ENCODE results near the gene ADRA2B.

ADRA2B gene

GRCh38 chr2:96082211-96083063, 33.9 kb downstream of the ADRA2B start:
- Histone ChIP-seq H3K27ac (ENCODE audit: insufficient read depth in 1 of 2, low read depth in 1 of 2, low read length in 2 of 2, poor library complexity in 1 of 2, severe bottlenecking in 2 of 2) (no peak overlapping the region), H3K9me3 (ENCODE audit: control extremely low read depth in 1 of 5, control insufficient read depth in 4 of 5, insufficient read depth in 2 of 5, low read depth in 1 of 5, low read length in 4 of 5) (no peaks in the 10 kb centered on the region), H3K36me3 (ENCODE audit: control insufficient read depth in 4 of 4, insufficient read depth in 4 of 4, low read length in 3 of 4) (no peaks in the 10 kb centered on the region), H3K27me3 (replicated peaks in 2 of 5; ENCODE audit: control insufficient read depth in 4 of 5, insufficient read depth in 5 of 5, low read length in 4 of 5) (no peaks in the 10 kb centered on the region), H3K4me3 (ENCODE audit: control insufficient read depth in 1 of 7, extremely low read depth in 1 of 7, insufficient read depth in 4 of 7, low read depth in 2 of 7, low read length in 6 of 7) (no peak overlapping the region), H3K4me1 (ENCODE audit: control extremely low read depth in 1 of 4, control insufficient read depth in 4 of 4, insufficient read depth in 4 of 4, low read length in 3 of 4) (no peaks in the 10 kb centered on the region)
- no peak for DNase-seq
- ChIA-PET CTCF (no interaction called here), POLR2A (no interaction called here)
- WGBS (ENCODE audit: insufficient coverage): 97% methylated on average over 13 of the region's 14 CpGs

GRCh38 chr2:96081042-96081441, 35.3 kb downstream of the ADRA2B start:
- H3K27ac ChIP-seq (ENCODE audit: insufficient read depth in 1 of 2, low read depth in 1 of 2, low read length in 2 of 2, poor library complexity in 1 of 2, severe bottlenecking in 2 of 2): no peak overlapping the region
- WGBS (ENCODE audit: insufficient coverage): no CpG with 5 or more reads among the region's 2 CpGs
- H3K36me3 ChIP-seq (ENCODE audit: control insufficient read depth in 4 of 4, insufficient read depth in 4 of 4, low read length in 3 of 4): no peaks in the 10 kb centered on the region
- H3K4me1 ChIP-seq (ENCODE audit: control extremely low read depth in 1 of 4, control insufficient read depth in 4 of 4, insufficient read depth in 4 of 4, low read length in 3 of 4): no peaks in the 10 kb centered on the region
- no peaks in the 10 kb centered on the region for H3K27me3 ChIP-seq (replicated peaks in 2 of 5; ENCODE audit: control insufficient read depth in 4 of 5, insufficient read depth in 5 of 5, low read length in 4 of 5)
- peaks cover 0 to 5% (median 4%) of the 10 kb centered on the region in 5 experiments for H3K9me3 ChIP-seq (ENCODE audit: control extremely low read depth in 1 of 5, control insufficient read depth in 4 of 5, insufficient read depth in 2 of 5, low read depth in 1 of 5, low read length in 4 of 5)
- no peak for DNase-seq
- CTCF ChIA-PET: no interaction called here
- H3K4me3 ChIP-seq (ENCODE audit: control insufficient read depth in 1 of 7, extremely low read depth in 1 of 7, insufficient read depth in 4 of 7, low read depth in 2 of 7, low read length in 6 of 7): no peak overlapping the region
- POLR2A ChIA-PET: no interaction called here

GRCh38 chr2:96075199-96075771, 41.1 kb downstream of the ADRA2B start:
- Histone ChIP-seq H3K9me3 (ENCODE audit: control extremely low read depth in 1 of 5, control insufficient read depth in 4 of 5, insufficient read depth in 2 of 5, low read depth in 1 of 5, low read length in 4 of 5) (peaks cover 0 to 15% (median 5%) of the 10 kb centered on the region in 5 experiments), H3K36me3 (ENCODE audit: control insufficient read depth in 4 of 4, insufficient read depth in 4 of 4, low read length in 3 of 4) (no peaks in the 10 kb centered on the region), H3K4me3 (ENCODE audit: control insufficient read depth in 1 of 7, extremely low read depth in 1 of 7, insufficient read depth in 4 of 7, low read depth in 2 of 7, low read length in 6 of 7) (no peak overlapping the region), H3K4me1 (ENCODE audit: control extremely low read depth in 1 of 4, control insufficient read depth in 4 of 4, insufficient read depth in 4 of 4, low read length in 3 of 4) (no peaks in the 10 kb centered on the region), H3K27ac (ENCODE audit: insufficient read depth in 1 of 2, low read depth in 1 of 2, low read length in 2 of 2, poor library complexity in 1 of 2, severe bottlenecking in 2 of 2) (no peak overlapping the region), H3K27me3 (replicated peaks in 2 of 5; ENCODE audit: control insufficient read depth in 4 of 5, insufficient read depth in 5 of 5, low read length in 4 of 5) (peaks cover 0 to 3% (median 0%) of the 10 kb centered on the region in 5 experiments)
- DNase-seq: no peak
- WGBS (ENCODE audit: insufficient coverage): 91% methylated on average over 1 of the region's 2 CpGs
- ChIA-PET POLR2A (no interaction called here), CTCF (interaction anchor here (0.9 to 2.3 kb wide), 3 partner anchors 12 to 99 kb away, joined by 3 to 6 read pairs (median 3); partner anchors contain the start of gene ADRA2B)

- peaks cover 0 to 15% (median 5%) of the 10 kb centered on the region in 5 experiments for H3K9me3 ChIP-seq (ENCODE audit: control extremely low read depth in 1 of 5, control insufficient read depth in 4 of 5, insufficient read depth in 2 of 5, low read depth in 1 of 5, low read length in 4 of 5)
- no peak overlapping the region for H3K27ac ChIP-seq (ENCODE audit: insufficient read depth in 1 of 2, low read depth in 1 of 2, low read length in 2 of 2, poor library complexity in 1 of 2, severe bottlenecking in 2 of 2)
- CTCF ChIA-PET: interaction anchor here (0.8 to 2.3 kb wide), 4 partner anchors 13 to 101 kb away, joined by 3 to 6 read pairs (median 4); partner anchors contain the start of gene ADRA2B
- H3K4me1 ChIP-seq (ENCODE audit: control extremely low read depth in 1 of 4, control insufficient read depth in 4 of 4, insufficient read depth in 4 of 4, low read length in 3 of 4): no peaks in the 10 kb centered on the region
- no peak overlapping the region for H3K4me3 ChIP-seq (ENCODE audit: control insufficient read depth in 1 of 7, extremely low read depth in 1 of 7, insufficient read depth in 4 of 7, low read depth in 2 of 7, low read length in 6 of 7)
- H3K27me3 ChIP-seq (replicated peaks in 2 of 5; ENCODE audit: control insufficient read depth in 4 of 5, insufficient read depth in 5 of 5, low read length in 4 of 5): peaks cover 0 to 3% (median 0%) of the 10 kb centered on the region in 5 experiments
- POLR2A ChIA-PET: no interaction called here
- no peak for DNase-seq
- 87% methylated on average over 5 of the region's 6 CpGs for WGBS (ENCODE audit: insufficient coverage)
- no peaks in the 10 kb centered on the region for H3K36me3 ChIP-seq (ENCODE audit: control insufficient read depth in 4 of 4, insufficient read depth in 4 of 4, low read length in 3 of 4)
Observed at GRCh38 chr2:96074156-96074555, 42.2 kb downstream of the ADRA2B start.

- WGBS (ENCODE audit: insufficient coverage): 83% methylated on average over 3 of the region's 7 CpGs
- Histone ChIP-seq H3K4me1 (ENCODE audit: control extremely low read depth in 1 of 4, control insufficient read depth in 4 of 4, insufficient read depth in 4 of 4, low read length in 3 of 4) (no peaks in the 10 kb centered on the region), H3K9me3 (ENCODE audit: control extremely low read depth in 1 of 5, control insufficient read depth in 4 of 5, insufficient read depth in 2 of 5, low read depth in 1 of 5, low read length in 4 of 5) (peaks cover 0 to 15% (median 5%) of the 10 kb centered on the region in 5 experiments), H3K27ac (ENCODE audit: insufficient read depth in 1 of 2, low read depth in 1 of 2, low read length in 2 of 2, poor library complexity in 1 of 2, severe bottlenecking in 2 of 2) (no peak overlapping the region), H3K4me3 (ENCODE audit: control insufficient read depth in 1 of 7, extremely low read depth in 1 of 7, insufficient read depth in 4 of 7, low read depth in 2 of 7, low read length in 6 of 7) (no peak overlapping the region), H3K27me3 (replicated peaks in 2 of 5; ENCODE audit: control insufficient read depth in 4 of 5, insufficient read depth in 5 of 5, low read length in 4 of 5) (peaks cover 0 to 3% (median 0%) of the 10 kb centered on the region in 5 experiments), H3K36me3 (ENCODE audit: control insufficient read depth in 4 of 4, insufficient read depth in 4 of 4, low read length in 3 of 4) (no peaks in the 10 kb centered on the region)
- ChIA-PET POLR2A (no interaction called here), CTCF (interaction anchor here (1.3 to 2.3 kb wide), 2 partner anchors 30 to 101 kb away, joined by 3 to 6 read pairs; no protein-coding TSS in a partner anchor)
- DNase-seq: no peak
Observed at GRCh38 chr2:96073170-96073775, 43.1 kb downstream of the ADRA2B start.

- Histone ChIP-seq H3K36me3 (ENCODE audit: control insufficient read depth in 4 of 4, insufficient read depth in 4 of 4, low read length in 3 of 4) (no peaks in the 10 kb centered on the region), H3K4me3 (ENCODE audit: control insufficient read depth in 1 of 7, extremely low read depth in 1 of 7, insufficient read depth in 4 of 7, low read depth in 2 of 7, low read length in 6 of 7) (no peak overlapping the region), H3K9me3 (ENCODE audit: control extremely low read depth in 1 of 5, control insufficient read depth in 4 of 5, insufficient read depth in 2 of 5, low read depth in 1 of 5, low read length in 4 of 5) (peaks cover 0 to 15% (median 5%) of the 10 kb centered on the region in 5 experiments), H3K27ac (ENCODE audit: insufficient read depth in 1 of 2, low read depth in 1 of 2, low read length in 2 of 2, poor library complexity in 1 of 2, severe bottlenecking in 2 of 2) (no peak overlapping the region), H3K4me1 (ENCODE audit: control extremely low read depth in 1 of 4, control insufficient read depth in 4 of 4, insufficient read depth in 4 of 4, low read length in 3 of 4) (no peaks in the 10 kb centered on the region), H3K27me3 (replicated peaks in 2 of 5; ENCODE audit: control insufficient read depth in 4 of 5, insufficient read depth in 5 of 5, low read length in 4 of 5) (peaks cover 0 to 3% (median 0%) of the 10 kb centered on the region in 5 experiments)
- WGBS (ENCODE audit: insufficient coverage): 98% methylated on average over 10 of the region's 11 CpGs
- DNase-seq: no peak
- ChIA-PET CTCF (interaction anchor here (1.3 kb wide), 1 partner anchor 30 kb away, joined by 3 read pairs; no protein-coding TSS in a partner anchor), POLR2A (no interaction called here)
Observed at GRCh38 chr2:96072746-96073145, 43.6 kb downstream of the ADRA2B start.
